ENCODE data around the gene CCDC190.

- TF ChIP-seq ZBTB33 (CRISPR knock-in tag; IDR thresholded peaks at IDR 0.05) (no peak), SMC3 (IDR thresholded peaks at IDR 0.05; ENCODE audit: low read length) (no peak), NR2C2 (CRISPR knock-in tag; IDR thresholded peaks at IDR 0.05; ENCODE audit: borderline replicate concordance) (no peak), CTCF (CRISPR knock-in tag; IDR thresholded peaks at IDR 0.05) (no peak), MED8 (CRISPR knock-in tag; IDR thresholded peaks at IDR 0.05; ENCODE audit: insufficient replicate concordance) (no peak), YEATS2 (CRISPR knock-in tag; IDR thresholded peaks at IDR 0.05; ENCODE audit: borderline replicate concordance) (no peak), BHLHE40 (IDR thresholded peaks at IDR 0.05; ENCODE audit: low read length) (no peak), RFX5 (IDR thresholded peaks at IDR 0.05; ENCODE audit: low read depth, low read length) (no peak)
These were observed 3.1 kb downstream of the CCDC190 start for GRCh38 chr1:162857850-162858249.
